ENCODE data around the gene SPACA7.

GRCh38 chr13:112443191-112443994 is 67.2 kb downstream of the SPACA7 start:
- no peak for TF ChIP-seq EZH2phosphoT487 (IDR thresholded peaks at IDR 0.05; ENCODE audit: borderline replicate concordance)
- TF ChIP-seq CTCF (conservative IDR thresholded peaks at IDR 0.05; ENCODE audit: low read length), result no peak
